GM18867 (cell line): Measurements from ENCODE around the gene LTBP3.
"Not testable (repeated sequence)": the region's sequence is repeated elsewhere in the genome, so short reads cannot be mapped to it uniquely, and the experiment has no call there.

ENCODE experiments used
- ATAC-seq: cut with Tn5 transposase; IDR thresholded peaks from one replicate; pipeline ENCODE4 v1.9.1; 2021; ENCODE audit warnings: mild to moderate bottlenecking, moderate library complexity; ENCODE audit not compliant: unreplicated experiment

Gene LTBP3

DNA sequence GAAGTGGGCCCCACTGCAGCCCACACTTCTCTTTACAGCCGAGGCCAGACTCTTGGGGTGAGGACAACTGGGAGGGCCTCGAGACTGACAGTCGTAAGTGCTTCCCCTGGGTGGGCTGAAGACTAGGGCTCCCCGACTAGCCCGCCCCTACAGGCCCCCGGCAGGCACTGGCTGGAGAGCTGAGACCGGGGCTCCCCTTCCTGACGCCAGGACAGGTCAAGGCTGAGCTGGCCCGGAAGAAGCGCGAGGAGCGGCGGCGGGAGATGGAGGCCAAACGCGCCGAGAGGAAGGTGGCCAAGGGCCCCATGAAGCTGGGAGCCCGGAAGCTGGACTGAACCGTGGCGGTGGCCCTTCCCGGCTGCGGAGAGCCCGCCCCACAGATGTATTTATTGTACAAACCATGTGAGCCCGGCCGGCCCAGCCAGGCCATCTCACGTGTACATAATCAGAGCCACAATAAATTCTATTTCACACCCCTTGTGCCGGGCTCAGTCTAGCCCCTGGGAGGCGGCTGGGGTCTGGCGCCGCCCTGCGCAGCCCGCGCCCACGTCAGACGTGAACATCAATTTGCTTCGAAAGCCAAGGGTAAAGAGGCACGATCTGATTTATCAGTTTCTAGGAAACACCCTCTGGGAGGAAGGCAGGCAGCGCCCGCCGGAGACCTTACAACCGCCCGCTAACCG lies 19.8 kb downstream of the LTBP3 start:
- no peak for ATAC-seq

- no peak for ATAC-seq
These were observed 20.4 kb downstream of the LTBP3 start for GRCh38 chr11:65537620-65538231.

GRCh38 chr11:65537296-65537597 lies 20.9 kb downstream of the LTBP3 start:
- no peak for ATAC-seq

DNA sequence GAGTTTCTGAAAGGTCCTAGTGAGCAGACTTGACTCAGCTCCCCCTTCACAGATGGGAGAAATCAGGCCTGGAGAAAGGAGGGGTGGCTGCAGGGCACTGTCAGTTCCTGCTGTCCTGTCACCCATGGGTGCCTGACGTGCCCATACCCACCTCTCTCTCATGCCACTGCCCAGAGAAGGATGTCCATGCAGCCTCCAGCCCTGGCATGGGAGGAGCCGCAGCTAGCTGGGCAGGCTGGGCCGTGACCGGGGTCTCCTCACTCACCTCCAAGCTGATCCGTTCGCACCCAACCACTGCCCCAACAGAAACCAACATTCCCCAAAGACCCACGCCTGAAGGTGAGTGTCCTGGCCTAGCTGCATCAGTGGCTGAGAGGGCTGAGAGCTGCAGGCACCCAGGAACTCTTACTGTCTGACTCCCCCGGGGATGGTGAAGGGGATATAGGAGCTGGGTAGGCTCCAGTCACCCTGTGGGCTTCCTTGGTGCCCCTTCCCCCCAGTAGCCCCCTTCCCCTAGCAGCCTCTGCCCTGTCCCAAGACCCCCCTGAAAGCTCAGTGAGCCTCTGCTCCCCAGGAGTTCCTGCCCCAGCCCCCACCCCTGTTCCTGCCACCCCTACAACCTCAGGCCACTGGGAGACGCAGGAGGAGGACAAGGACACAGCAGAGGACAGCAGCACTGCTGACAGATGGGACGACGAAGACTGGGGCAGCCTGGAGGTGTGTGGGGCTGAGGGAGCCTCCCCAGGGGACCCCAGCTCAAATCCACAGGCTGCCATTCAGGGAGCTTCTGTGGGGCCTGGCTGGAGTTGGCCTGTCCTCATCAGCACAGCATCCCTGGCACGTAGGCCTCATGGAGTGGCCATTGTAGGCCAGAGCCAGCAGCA lies 21.5 kb downstream of the LTBP3 start:
- no peak for ATAC-seq

GRCh38 chr11:65535102-65535501 lies 23.1 kb downstream of the LTBP3 start:
- no peak for ATAC-seq

DNA sequence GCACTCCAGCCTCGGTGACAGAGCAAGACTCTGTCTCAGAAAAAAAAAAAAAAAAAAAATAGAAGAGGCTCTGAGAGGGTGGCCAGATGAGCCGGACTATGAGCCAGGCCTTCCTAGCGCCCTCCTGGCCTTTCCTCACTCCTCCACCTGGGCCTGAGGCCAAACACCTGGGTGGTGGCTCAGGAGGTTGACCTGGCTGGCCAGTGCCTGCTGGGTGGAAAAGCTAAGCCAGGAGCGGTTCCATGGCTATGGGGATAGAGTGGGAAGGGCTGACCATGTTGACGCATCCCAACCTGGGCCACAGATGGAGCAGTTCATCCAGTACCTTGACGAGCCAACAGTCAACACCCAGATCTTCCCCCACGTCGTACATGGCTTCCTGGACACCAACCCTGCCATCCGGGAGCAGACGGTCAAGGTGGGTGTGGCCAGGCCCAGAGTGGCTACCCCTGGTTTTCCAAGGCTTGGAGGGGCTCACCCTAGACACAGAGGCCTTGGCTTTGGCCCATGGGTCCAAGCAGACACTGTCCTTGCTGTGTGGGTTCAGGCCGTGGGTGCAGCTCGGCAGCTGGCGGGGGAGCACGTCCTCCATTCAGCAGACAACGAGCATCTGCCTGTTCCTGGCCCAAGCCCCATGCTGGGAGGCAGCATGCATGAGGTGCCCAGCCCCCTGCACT lies 25.6 kb downstream of the LTBP3 start:
- no peak for ATAC-seq

DNA sequence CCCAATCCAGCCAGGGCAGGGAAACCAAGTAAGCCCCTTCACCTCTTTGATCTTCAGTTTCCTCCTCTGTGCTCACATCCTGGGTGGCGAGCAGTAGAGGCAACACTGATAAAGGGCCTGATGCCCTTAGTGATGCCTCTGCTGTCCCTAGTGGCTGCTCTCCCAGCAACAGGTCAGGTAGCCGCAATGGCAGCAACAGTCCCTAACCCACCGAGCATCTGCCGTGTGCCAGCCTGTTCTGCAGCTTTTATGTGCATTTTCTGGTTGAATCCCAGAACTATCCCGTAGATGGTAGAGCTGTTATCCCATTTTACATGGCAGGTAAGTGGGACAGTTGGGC lies 28.0 kb downstream of the LTBP3 start:
- no peak for ATAC-seq

GRCh38 chr11:65529475-65530156 lies 28.5 kb downstream of the LTBP3 start:
- ATAC-seq = no peak

DNA sequence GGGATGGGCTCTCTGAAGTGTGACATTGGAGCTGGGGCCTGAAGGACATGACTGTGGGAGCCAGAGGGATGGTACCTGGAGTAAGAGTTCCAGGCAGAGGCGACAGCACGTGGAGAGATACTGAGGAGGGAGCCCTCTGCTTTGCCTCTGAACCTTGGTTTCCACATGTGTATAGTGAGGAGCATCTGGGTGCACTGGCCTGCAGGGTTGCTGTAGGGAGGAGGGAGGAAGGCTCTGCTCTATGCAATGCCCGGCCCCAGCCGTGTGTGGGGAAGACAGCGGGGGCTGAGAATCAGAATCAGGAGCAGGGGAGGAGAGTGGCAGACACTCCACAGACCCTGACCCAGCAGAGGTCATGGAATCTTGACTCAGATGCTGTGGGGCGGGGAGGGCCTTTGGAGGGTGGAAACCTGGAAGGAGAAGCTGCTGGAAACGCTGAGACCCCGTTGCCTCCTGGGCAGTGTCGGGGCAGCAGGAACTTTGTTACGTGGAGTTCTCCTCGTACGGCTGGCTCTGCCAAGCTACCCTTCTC lies 29.3 kb downstream of the LTBP3 start:
- no peak for ATAC-seq

- no peak for ATAC-seq
These were observed 31.4 kb downstream of the LTBP3 start for GRCh38 chr11:65526744-65527143.

DNA sequence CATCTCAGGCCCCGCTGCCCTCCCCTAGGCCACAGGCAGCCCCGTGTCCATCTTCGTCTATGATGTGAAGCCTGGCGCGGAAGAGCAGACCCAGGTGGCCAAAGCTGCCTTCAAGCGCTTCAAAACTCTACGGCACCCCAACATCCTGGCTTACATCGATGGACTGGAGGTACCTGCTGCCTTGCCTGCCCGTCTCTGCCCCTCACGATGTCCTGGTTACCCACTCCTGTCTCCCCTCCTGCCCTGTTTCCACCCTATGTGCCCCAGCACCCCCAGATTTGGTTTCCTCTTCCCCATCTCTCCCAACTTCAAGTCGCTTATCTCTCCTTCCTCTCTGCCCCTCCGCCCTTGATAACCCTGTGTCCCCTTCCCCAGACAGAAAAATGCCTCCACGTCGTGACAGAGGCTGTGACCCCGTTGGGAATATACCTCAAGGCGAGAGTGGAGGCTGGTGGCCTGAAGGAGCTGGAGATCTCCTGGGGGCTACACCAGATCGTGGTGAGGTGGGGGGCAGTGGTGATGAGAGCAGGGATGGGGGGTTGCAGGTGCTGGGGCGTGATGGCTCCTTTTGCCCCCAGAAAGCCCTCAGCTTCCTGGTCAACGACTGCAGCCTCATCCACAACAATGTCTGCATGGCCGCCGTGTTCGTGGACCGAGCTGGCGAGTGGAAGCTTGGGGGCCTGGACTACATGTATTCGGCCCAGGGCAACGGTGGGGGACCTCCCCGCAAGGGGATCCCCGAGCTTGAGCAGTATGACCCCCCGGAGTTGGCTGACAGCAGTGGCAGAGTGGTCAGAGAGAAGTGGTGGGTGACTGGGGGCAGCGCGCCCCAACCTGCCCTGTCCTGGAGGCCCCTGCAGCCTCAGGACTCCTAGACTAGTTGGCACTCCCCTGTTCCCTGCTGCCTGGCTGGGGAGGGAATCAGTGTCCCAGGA lies 32.3 kb downstream of the LTBP3 start:
- no peak for ATAC-seq

DNA sequence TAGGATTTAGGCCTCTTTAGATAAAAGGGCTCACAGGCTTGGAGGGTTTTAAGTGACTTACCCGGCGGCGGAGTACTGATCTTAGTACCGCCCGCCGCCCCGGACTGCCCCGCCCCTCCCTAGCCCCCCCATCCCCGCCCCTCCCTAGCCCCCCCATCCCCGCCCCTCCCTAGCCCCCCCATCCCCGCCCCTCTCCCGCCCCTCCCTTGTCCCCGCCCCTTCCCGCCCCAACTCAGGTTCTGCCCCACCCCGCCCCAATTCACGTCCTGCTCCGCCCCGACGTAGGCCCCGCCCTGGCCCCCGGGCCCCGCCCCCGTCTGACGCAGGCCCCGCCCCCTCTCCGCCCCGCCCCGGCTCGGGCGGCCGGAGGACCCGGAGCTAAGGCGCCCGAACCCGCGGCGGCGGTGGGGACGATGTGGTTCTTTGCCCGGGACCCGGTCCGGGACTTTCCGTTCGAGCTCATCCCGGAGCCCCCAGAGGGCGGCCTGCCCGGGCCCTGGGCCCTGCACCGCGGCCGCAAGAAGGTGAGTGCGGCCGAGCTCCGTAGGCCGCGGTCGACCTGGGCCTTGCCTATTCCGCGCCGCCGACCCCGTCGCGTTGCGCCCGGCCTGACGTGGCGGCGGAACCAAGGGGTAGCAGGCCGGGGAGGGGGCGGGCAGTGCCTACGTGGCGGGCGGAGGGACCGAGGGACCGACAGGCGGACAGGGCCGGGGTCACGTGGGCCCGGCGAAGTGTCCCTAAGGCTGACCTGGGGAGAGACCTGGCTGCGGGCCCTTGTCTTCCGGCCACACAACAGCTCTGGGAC lies 33.2 kb downstream of the LTBP3 start, which contains the start of gene SCYL1:
Gene SCYL1, plus strand, starts transcription at position 343 of the 805 bp plus-strand sequence. Its CDS starts 71 bp downstream, at position 414.
- ATAC-seq = peak; percentile 60

DNA sequence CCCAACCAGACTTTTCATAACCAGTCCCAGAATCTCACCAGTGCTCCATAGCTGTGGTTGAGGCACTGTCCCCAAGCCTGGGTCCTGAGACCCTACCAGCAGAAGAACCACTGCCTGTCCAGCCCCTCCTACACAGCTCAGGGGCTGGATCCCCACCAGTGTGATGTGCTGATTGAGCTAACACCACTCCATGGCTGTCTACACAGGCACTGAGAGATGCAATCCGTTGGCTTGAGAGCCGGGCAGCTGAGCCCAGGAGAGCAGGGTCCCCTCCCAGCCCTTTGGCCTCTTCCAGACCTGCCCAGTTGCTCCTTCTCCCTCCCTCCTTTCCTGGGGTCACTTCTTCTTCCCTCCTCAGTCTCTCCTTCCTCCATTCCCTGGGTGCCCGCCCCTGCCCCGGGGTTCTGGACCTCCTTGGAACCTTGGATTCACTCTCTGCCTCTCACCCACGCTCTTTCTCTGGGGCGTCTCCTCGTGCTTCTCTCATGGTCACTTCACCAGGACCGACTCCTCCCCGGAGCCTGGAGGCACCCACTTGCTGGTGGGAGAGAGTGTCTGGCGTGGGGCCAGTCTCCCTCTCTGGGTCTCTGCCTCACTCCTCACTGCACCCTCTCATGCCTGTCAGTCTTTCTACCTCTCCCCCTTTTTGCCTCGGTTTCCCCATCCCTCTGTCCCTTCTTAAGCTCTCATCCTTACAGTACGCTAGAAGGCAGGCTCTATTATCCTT lies 34.0 kb downstream of the LTBP3 start:
- no peak for ATAC-seq

DNA sequence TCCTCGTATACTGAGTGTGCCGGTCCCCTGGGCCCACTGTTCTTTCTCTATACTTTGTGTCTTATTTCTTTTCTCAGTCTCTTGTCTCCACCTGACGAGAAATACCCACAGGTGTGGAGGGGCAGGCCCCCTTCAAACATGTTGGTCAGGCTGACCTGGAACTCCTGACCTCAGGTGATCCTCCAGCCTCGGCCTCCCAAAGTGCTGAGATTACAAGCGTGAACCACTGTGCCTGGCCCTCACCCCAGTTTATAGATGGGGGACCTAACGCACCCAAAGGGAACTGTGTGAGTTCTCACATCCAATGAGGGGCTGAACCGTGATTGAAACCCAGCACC lies 34.6 kb downstream of the LTBP3 start:
- not testable (repeated sequence) for ATAC-seq

DNA sequence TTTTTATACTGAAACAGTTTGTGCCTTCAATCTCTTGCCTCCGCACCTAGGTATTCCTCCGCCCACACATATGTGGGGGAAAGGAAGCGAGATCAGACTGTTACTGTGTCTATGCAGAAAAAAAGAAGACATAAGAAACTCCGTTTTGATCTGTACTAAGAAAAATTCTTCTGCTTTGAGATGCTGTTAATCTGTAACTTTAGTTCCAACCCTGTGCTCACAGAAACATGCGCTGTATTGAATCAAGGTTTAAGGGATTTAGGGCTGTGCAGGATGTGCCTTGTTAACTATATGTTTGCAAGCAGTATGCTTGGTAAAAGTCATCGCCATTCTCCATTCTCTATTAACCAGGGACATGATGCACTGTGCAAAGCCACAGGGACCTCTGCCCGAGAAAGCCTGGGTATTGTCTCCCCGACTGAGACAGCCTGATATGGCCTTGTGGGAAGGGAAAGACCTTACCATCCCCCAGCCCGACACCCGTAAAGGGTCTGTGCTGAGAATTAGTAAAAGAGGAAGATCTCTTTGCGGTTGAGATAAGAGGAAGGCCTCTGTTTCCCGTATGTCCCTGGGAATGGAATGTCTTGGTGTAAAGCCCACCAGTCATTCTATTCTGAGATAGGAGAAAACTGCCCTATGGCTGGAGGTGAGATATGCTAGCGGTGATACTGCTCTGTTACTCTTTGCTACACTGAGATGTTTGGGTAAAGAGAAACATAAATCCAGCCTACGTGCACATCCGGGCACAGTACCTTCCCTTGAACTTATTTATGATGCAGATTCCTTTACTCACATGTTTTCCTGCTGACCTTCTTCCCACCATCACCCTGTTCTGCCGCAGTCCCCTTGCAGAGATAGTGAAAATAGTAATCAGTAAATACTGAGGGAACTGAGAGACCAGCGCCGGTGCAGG lies 35.2 kb downstream of the LTBP3 start:
- not testable (repeated sequence) for ATAC-seq

GRCh38 chr11:65521777-65522521 lies 36.2 kb downstream of the LTBP3 start:
- not testable (repeated sequence) for ATAC-seq
